Kidney capillary endothelial cell (primary cell): ENCODE measurements around the gene RNF31.

ENCODE experiments used
- DNase-seq: peaks from one replicate; pipeline ENCODE4 v3.0.0-alpha.2; 2018; ENCODE audit warnings: low spot score

The RNF31 gene

DNA sequence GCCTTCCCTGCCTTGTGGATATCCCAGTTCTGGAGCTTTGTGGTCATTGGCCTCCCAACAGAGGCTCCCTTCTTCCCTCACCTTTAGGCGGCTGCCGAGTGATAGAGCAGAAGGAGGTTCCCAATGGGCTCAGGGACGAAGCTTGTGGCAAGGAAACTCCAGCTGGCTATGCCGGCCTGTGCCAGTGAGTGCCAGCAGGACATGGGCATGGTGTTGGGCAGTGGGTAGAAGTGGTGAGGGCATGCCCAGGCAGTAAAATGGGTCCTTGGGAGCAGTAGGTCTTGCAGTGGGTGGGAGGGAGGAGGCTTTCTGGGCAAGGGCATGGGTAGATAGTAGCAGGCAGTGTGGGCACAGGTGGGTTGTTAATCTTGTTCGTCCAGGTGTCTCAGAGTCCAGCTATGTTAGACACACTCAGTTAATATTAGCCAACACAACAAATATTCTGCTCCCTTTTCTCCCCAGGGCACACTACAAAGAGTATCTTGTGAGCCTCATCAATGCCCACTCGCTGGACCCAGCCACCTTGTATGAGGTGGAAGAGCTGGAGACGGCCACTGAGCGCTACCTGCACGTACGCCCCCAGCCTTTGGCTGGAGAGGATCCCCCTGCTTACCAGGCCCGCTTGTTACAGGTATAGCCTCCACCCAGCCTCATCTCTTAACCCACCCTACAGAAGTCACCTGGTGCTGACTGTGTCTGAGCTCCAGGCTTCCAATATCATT, 12.6 kb downstream of the RNF31 start:
- no peak for DNase-seq

DNA sequence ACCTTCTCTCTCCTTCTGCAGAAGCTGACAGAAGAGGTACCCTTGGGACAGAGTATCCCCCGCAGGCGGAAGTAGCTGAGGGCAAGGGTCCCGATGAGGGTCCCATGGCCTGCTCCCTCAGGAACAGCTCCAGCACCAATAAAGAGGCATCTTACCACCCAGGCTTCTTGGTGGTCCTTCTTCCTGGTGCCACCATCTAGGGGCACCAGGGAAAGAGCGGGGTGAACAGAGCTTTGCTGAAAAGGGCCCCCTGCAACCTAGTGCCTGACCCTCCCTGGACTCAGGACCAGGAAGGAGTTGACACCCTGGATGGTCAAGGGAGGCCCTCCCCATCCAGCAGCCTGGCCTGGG, 13.2 kb downstream of the RNF31 start:
- DNase-seq: no peak

DNA sequence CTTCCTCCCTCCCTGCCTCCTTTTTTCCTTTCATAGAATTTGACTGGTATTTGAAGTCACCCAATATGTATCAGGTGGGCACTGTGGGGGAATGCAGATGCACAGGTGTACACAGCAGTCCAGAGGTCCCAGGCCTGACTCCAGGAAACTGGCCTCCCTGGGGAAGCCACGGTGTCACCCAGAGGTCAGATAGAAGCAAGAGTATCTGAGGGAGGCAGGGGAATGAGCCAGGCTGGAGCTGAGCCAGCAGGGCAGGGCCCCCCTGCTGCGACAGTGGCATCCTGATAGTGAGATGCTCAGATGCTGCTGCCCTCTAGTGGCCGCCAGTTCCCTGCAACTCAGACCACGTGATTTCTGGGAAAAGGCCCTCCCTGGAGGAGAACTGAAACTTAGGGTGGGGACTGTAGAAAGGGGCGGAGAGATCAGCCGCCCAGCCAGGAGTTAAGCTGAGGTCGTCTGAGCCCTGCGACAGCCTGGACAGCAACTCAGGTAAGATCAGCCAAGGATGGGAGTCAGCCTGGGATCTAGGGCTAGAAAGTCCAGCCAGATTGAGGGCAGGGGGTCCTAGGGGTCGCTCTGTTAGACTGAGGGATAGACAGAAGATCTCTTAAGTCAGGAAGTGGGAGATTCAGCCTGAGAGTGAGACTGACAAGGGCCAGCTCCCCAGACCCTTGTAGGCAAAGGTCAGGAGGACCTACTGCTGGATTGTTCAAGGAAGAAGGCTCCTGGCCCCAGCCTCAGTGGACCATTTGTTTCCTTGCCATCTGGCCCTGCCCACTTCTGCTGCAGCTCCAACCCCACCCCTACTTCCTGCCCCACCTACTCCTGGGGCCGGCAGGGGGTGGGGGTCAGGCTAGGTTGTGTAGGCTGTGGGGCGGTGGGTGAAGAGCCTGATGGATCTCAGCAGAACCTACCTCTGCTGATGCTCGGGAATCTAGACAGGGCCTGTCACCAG, 13.8 kb downstream of the RNF31 start, which contains the start of gene IRF9:
Gene IRF9, plus strand, starts transcription at position 416 of the 955 bp plus-strand sequence. CDS start 880 bp downstream, outside the sequence.
- peak; percentile 94 for DNase-seq

DNA sequence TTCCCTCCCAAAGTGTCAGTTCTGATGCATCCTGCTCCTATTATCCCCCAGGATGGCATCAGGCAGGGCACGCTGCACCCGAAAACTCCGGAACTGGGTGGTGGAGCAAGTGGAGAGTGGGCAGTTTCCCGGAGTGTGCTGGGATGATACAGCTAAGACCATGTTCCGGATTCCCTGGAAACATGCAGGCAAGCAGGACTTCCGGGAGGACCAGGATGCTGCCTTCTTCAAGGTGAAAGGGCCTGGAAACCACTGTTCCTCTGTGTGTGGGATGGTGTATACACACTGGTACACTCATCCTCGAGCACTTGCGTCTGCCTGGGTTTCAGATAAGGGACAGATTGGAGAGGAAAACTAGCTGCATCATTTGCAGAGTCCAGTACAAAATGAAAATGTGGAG, 14.8 kb downstream of the RNF31 start:
- DNase-seq: no peak

DNA sequence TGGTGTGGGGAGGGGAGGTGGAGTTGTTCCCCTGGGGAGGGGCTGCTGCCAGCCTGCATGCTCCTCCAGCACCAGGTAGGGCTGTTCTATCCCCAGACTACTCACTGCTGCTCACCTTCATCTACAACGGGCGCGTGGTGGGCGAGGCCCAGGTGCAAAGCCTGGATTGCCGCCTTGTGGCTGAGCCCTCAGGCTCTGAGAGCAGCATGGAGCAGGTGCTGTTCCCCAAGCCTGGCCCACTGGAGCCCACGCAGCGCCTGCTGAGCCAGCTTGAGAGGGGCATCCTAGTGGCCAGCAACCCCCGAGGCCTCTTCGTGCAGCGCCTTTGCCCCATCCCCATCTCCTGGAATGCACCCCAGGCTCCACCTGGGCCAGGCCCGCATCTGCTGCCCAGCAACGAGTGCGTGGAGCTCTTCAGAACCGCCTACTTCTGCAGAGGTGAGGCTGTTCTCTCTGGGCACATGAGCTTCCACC, 17.3 kb downstream of the RNF31 start:
- no peak for DNase-seq

DNA sequence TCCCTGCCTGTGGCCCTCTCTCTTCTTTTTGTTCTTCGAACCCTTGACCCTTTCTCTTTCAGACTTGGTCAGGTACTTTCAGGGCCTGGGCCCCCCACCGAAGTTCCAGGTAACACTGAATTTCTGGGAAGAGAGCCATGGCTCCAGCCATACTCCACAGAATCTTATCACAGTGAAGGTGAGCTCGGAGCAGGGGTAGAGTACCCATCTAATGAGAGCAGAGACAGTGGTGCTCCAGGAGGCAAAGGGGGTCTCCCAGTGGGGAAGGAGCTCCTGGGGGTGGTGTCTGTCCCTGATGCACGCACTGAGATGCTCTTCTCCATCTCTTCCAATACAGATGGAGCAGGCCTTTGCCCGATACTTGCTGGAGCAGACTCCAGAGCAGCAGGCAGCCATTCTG, 18.5 kb downstream of the RNF31 start:
- no peak for DNase-seq

DNA sequence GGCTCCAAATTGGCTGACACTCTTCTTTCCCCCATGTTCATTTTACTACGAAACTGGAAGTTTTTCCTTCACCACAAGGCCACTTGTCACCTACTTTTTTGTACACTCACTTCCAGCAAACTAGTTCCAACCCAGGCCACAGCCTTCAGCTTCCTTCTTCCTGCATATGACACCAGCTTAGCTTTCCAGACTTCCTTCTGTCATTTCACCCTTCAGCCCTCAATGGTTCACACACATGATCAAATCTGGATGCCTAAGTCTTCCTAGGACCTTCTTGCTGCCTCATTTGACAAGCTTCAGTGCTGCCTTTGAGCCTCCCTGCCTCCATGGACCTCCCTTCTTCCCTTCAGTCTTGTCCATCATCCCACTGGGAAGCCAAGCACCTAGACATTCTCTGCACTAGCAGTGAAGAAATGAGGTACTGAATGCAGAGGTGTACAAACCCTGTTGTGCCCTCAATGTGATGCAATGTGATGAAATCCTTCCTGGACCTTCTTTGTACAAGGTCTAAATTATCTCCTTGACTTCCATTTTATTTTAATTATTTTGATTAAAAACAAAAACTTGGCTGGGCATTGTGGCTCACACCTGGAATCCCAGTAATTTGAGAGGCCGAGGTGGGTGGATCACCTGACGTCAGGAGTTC, 20.3 kb downstream of the RNF31 start:
- DNase-seq: no peak

DNA sequence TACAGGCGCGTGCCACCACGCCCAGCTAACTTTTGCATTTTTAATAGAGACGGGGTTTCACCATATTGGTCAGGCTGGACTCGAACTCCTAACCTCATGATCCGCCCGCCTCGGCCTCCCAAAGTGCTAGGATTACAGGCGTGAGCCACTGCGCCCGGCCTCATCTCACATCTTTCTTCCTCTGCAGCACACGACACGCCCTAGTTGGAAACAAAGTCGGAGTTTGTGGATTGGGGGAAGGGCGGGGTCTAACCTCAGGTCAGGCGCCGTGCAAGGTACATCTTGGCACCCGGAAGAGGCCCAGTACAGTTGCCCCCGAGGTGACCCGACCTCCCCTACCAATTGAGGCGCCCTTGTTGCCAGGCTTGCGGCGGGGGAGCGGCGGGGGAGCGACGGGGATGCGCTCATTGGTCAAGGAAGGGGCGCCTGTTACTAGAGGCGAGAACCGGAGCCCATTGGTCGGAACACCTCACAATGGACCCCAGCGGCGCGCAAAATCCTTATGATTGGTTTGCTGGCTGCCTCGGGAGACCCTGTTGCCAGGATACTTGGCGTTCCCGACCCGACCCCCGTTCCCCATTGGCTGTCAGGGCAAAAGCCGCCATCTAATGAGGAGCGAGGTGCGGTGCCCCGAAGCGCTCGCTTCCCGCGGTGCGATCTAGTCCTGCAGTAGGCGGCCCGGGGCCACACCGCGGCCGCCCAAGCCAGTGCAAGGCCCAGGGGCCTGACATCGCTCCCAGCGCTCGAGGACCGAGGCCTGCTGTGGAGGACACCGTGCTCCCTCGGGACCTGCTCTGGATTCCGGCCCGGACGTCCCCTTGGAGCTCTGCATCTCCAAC, 24.3 kb downstream of the RNF31 start, which contains the start of gene REC8:
Gene REC8, plus strand, starts transcription at position 659 of the 839 bp plus-strand sequence. CDS start 473 bp downstream, outside the sequence.
- DNase-seq: peak; percentile 82

DNA sequence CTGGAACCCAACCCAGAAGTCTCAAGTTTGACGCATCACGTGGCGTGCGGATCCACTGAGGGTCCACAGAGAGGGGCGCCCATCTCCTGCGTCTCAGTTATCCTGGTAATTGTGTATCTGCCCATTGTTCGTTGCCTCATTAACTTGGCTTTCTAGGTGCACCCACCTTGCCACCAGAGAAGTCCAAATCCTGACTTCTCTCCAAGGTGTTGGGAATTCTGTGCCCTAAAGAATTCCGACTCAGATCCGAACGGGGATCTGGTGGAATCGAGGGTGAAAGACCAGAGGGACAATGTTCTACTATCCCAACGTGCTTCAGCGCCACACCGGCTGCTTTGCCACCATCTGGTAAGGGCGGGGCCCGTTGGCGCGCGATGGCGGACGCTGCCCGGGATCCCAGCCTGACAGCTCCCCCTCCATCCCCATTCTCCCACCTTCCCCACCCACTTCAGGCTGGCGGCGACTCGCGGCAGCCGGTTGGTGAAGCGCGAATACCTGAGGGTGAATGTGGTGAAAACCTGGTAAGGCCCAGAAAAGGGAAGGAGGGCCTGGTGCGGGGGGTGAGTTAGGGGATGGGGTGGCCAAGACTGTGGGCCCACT, 25.1 kb downstream of the RNF31 start:
- no peak for DNase-seq

DNA sequence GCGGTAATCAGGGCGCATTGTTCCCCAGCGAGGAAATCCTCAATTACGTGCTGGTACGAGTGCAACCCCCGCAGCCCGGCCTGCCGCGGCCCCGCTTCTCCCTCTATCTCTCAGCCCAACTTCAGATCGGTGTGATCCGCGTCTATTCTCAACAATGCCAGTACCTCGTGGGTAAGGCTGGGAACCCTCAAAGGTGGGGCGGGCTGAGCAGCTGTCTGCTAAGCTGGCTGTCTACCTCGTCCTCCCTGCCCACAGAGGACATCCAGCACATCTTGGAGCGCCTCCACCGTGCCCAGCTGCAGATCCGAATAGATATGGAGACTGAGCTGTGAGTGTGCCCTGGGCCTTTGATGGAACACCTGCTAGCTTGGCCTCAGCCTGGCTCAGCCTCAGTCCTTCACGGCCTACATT, 25.6 kb downstream of the RNF31 start:
- DNase-seq: no peak

DNA sequence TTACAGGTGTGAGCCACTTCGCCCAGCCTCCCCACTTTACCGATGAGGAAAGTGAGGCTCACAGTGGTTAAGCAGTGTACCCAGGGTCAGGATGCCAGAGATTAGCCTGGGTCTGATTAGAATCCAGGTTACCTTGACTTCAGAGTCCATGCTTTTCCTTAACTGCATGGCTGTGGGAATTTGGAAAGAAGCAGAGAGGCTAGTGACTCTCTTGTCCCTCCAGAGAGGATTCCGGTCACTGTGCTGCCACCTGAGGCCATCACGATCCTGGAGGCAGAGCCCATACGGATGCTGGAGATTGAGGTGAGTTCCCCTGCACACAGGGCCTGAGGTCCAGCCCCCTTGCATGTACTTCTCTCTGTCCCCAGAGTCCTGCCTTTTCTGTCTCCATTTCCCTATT, 29.3 kb downstream of the RNF31 start:
- DNase-seq: no peak

DNA sequence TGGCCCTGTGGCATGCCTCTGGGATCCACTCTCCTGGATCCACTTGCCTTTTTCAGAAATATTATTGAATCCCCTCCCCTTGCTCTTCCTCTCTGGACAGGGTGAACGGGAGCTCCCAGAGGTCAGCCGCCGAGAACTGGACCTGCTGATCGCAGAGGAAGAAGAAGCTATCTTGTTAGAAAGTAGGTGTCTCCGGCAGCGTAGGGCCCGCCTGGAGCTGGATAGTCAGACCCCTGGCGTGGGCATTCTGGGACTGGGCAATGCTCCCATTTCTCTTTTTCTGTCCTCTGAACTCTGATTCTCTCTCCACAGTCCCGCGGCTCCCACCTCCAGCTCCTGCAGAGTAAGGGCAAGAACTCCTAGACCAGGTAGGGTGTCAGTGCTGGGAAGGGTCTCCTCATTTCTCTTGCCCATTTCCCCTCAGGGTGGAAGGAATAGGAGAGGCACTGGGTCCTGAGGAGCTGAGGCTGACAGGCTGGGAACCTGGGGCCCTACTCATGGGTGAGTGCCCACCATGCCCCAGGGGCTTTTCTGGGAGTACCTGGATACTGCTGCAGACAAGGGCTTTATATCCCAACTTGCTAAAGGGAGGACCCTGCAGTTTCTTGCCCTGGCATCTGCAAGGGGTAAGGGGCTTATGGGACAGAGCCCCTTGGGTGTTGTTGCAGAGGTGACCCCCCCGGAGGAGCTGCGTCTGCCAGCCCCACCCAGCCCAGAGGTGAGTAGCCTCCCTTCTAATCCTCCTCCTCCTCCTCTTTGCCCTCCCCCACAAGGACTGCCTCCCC, 29.9 kb downstream of the RNF31 start:
- DNase-seq: no peak

DNA sequence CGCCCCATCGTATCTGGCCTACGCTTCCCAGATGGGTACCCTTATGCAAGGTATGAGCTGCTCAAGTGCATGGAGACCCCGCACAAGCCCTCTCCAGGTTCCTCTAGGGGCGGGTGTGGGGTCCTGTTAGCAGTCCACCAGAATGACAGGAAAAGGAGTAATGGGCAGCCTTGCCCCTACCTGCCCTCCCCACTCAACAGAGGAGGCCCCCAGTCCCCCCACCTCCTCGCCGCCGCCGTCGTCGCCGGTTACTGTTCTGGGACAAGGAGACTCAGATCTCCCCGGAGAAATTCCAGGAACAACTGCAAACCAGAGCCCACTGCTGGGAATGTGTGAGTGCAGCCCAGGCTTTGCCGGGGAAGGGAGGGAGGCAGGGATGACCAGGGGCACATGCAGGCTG, 30.6 kb downstream of the RNF31 start:
- no peak for DNase-seq

DNA sequence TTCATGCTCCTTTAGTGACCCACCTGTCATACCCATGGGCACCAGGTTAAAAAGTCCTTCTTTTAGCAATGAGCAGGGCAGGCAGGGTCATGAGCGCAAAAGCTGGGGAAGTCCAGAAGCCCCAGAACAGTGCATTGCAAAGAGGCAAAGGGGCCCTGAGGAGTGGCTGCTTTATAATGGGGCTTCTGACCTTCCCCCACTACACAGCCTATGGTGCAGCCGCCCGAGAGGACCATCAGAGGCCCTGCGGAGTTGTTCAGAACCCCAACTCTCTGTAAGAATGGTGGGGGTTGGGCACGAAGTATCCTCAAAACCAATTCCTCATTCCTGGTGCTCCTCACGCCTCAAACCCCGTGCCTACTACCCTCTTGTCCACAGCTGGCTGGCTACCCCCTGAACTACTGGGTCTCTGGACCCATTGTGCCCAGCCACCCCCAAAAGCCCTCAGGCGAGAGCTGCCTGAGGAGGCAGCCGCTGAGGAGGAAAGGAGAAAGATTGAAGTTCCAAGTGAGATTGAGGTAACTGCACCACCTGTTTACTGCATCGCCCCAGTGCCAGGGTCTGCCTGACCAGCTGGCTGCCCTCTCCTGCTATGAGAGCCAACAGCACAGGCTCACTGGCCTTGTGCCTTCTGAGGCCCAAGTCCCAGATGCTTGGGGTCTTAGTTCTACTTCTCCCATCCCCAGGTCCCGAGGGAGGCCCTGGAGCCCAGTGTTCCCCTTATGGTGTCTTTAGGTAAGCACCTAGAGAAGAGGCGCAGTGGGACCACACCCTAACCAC, 31.3 kb downstream of the RNF31 start:
- DNase-seq: no peak

DNA sequence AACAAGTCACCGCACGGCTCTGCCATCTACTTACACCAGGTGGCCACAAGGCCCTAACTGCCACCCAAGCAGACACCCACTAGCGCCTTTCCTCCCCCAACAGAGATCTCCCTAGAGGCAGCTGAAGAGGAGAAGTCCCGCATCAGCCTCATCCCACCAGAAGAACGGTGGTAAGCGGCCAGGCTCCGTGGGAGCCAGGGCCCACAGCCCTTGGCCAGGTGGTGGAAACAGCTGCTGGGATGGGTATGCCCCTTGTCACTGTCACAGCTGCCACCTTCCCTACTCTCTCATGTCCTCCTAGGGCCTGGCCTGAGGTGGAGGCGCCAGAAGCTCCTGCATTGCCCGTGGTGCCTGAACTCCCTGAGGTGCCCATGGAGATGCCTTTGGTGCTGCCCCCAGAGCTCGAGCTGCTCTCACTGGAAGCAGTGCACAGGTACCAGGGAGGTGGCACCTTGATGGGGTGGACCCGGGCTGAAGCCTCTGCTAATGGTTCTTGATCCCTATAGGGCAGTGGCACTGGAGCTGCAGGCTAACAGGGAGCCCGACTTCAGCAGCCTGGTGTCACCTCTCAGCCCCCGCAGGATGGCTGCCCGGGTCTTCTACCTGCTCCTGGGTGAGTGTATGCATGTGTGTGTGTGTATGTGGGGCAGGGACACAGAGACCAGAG, 32.1 kb downstream of the RNF31 start:
- no peak for DNase-seq

DNA sequence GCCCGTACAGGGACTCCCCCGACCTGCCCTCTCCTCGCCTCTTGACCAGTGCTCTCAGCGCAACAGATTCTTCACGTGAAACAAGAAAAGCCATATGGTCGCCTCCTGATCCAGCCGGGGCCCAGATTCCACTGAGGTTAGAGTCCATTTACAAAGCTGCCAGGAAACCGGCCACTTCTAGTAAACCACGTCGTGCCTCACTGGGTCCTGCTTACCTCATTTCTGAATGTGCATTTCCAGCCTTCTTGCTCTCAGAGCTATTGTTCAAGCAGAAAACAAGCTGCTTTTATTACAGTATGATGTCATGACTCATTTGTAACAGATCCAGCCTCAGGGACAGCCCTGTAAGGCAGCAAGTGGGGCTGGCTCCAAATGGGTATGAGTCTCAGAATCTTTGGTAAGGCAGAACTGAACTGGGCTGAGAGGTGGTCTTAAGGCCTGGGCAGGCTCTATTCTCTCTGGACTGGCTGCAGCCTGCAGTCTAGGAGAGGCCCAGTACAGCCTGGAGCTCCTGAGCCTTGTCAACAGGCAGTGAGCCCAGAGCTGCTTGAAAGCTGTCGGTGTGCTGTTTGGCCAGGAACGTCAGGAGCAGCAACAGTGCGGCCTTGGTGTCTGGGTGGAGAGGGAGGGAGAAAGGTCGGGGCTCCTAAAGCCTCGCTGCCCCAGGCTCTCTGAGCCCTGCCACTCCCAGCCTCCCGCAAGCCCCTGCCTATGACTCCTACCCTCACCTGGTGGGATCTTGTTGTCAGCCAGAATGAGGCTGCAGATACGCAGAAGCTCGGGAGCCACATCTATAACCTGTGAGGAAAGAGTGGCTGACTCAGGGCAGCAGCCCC, 32.9 kb downstream of the RNF31 start:
- DNase-seq: peak; percentile 60

DNA sequence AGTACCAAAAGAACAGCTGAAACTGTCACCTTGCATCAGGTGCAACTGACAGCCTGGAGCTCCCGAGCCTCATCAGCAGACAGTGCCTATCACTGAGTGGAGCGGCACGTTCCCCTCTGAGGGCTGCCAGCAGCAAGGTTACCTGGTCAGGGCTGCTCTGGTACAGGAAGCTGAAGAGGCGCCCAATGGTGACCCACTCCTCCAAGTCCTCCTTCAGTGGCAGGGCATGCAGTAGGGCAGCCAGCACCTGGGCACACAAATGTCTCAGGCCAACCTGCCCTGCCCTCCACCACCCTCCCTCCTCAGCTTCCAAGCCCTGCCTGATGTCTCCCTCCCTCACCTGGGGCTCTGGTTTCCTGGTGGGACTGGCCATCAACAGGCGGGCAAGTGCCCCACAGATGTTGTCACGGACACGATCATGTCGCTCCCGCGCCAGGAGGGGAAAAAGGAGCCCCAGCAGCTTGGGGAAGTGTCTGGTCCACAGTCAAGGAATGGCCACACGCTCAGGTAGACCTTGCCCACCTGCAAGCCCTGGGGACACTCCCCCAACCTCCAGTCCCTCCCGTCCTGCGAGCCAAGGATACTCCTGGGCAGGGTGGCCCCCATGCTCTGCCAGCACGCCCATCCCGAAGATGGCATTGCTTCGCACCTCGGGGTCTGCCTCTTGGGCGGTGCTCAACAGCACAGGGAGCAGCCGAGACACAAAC, 34.2 kb downstream of the RNF31 start:
- no peak for DNase-seq
